Measurements from ENCODE around the gene FASTK.

FASTK gene

GRCh38 chr7:151116603-151117440 is 36.2 kb upstream of the FASTK start:
- DNase-seq: no peak

DNA sequence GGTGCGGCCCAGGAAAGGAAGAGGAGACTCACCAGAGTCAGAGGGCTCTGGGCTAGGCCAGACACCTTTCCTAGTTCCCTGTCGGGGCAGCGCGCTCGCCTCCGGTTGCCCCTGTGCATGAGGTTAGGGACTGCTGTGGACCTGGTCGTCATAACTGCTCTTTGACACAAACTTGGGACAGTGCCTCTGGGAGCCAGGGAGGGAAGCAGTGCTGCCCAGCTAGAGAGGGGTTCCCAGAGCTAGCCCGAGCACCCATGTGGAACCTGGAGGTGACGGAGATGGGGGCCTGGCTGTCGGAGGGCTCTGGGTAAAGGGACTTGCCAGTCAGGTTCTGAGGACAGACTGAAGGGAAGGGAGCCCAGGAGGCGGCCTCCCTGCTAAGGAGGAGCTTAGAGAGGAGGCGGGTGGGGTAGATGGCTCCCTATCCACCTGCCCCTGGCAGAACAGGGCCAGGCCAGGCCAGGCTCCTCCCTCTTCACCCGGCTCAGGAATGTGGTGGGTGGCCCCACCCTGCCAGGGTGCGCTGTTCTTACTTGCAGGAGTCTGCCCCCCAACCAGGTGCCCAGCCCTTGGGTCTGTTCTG is 35.3 kb upstream of the FASTK start:
- DNase-seq: no peak

DNA sequence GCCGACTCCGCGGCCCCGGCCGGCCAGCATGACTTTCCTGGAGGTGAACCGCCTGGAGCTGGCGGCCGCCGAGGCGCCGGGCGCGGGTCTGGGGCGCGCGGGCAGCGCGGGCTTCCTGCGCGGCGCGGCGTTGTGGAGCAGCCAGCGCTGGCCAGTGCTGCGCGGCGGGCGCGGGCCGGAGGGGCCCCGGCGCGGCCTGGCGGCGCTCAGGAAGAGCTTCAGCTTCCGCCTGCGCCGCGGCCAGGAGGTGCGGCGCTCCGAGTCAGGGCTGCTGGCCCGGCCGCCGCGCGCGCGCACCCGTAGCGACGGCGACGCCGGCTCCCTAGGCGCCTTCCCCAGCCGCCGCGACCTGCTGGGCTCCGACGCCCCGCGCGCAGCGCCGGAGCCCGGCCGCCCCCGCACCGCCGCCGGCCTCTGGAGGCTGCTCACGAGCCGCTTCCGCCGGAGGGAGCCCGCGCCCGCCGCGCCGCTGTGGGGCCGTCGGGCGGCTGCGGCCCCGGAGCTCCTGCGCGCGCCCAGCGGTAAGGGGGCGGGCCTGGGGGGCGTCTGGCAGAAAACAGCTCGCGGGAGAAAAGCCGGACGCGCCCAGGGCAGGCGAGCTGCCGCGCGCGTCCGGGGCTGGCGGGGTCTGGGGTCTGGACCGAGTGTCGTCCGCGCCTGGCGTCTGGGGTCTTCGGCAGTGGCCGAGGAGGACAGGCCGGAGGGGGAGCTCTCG is 34.7 kb upstream of the FASTK start:
- peak; percentile 13 for DNase-seq

DNA sequence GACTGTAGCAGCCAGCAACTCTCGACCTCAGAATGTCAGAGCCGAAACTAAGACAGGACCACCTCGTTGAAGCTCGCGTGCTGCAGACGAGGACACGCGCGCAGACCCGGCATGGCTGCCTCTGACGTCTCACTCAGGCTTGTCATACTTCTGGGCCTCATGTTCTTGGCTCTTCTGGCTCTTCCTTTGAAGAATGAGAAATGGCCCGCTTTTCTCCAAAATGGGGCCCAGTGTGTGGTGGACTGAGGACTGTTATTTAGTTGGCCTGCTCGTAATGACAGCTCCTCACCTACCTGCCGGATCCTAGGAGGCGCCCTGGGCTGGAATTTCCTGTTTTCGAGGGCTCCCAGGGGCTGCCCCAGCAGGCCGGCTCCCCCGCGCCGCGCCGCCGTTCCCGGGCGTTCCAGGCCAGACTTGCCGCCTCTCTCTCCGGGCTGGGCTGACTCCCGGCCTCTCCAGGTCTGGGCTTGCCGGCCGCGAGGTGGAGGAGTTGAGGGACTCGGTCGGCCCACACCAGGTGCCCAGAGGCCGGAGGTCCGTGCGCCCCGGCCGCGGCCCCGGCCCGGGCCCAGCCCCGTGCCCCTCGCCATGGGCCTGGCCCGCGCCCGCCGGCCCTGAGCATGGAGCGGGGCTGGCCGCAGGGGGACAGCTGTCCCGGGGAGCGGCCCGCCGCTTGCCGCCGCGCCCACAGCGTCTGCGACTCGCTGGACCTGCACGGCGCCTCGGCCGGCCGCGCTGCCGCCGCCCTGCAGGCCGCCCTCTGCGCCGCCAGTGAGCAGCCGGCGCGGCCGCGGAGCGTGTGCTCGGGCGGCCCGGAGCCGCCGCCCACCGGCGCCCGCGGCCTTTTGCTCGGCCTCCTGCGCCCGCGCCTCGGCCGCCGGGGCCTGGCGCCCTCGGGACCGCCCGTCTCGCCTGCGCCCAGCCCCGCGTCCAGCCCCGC is 33.8 kb upstream of the FASTK start:
- DNase-seq: no peak

DNA sequence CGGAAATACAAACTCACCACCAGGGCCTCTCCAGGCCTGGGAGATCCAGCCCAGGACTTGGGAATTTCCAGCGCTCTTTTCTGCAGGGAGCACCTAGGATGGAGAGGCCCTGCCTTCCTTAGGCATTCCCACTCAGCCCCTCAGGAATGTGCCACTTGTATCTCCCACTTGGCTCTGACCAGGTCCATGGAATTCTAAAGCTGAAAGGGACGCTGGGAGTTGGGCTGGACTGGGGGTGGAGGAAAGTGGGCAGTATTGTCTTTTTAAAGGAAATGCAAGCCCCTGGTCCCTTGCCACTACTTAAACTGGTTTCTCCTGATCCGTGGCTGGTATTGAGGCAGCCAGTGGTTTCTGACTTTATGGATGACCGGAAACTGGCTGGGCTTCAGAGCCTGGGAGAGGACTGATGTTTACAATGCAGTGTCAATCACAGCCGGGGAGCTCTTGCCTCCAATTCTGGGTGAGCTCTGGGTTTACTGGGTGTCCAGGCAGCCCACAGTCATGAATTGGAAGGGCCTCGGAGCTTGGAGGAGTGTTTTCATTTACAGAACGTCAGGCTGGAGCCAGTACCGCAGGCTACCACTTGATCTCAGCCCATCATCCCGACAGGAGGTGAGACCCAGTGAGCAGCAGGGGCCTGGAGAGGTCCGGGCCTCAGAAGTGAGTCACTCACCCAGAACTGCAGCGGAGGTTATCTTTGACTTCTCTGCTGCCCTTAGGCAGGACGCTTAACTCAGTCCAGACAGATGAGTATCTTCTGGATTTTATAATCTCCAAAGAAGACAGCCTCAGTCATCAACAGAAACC is 32.9 kb upstream of the FASTK start:
- no peak for DNase-seq

DNA sequence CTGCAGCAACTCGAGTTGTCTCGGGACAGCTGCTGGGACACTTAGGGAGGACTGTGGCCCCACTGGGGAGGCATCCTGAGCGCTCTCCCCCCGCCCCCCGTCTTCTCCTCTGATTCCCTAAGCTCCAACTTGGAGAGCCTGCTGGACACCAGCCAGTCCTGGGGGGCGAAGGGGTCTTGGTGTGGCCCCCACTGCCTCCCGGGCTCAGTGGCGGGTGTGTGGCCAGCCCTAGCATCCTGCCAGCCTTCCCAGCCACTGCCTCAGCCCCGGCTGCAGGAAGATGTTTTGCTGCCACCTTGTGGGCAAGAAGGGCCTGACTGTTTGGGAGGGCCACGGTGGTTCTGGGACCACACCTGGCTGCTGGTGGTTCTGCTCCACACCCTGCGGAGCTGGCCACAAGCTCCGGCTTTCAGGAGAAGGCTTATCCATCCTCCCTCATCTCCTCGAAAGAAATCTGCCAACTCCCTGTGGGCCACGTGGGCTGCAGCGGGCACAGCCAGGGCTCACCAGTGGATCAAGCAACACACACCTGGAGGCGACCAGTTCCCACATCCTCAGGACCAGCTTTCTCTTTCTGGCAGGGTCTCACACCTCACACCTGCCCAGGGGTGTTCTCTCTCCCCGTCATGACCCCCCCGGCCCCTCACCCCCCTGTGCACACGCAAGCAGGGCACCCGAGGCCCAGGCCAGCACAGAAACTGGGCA is 30.5 kb upstream of the FASTK start:
- peak; percentile 80 for DNase-seq

GRCh38 chr7:151110236-151110940 is 29.8 kb upstream of the FASTK start:
- no peak for DNase-seq

- no peak for DNase-seq
Observed at GRCh38 chr7:151109094-151110048, 28.8 kb upstream of the FASTK start.

DNA sequence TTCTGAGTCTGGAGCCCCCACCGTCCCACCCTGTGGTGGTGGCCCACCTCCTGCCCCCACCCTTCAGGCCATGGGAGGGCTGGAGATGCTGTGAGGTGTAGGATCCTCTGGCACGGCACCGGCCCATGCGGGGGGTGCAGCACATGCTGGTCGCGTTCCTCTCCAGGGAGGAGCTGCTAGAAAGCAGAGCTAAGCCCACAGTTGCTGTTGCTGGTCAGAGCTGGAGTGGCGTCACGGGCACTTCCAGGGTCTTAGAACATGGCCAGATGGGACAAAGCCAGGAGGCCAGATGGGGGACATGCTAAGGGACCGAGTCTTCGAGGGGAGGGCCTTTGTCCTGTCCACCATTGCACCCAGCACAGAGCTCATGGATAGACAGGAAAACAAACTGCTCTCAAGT is 27.3 kb upstream of the FASTK start:
- no peak for DNase-seq

- DNase-seq: no peak
Observed at GRCh38 chr7:151104411-151105235, 24.0 kb upstream of the FASTK start.

DNA sequence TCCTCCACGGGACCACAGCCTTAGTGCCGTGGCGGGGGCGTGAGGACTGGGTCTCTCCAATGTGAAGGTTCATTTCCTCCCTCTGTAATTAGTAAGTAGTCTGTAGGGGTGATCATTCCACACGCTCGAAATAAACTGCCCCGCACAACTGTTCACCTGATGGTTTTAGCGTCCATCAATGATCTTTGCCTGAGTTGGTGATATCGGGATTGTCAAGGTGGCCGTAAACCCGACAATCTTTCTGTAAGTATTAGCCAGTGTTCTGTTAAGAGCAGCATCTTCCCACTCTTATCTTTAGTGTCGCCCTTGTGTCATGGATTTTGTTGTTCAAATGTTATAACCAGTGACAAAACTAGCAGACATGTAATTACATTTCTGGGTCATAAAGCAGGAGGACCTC is 23.4 kb upstream of the FASTK start:
- DNase-seq: no peak

GRCh38 chr7:151102991-151103390 is 22.4 kb upstream of the FASTK start:
- DNase-seq: no peak

DNA sequence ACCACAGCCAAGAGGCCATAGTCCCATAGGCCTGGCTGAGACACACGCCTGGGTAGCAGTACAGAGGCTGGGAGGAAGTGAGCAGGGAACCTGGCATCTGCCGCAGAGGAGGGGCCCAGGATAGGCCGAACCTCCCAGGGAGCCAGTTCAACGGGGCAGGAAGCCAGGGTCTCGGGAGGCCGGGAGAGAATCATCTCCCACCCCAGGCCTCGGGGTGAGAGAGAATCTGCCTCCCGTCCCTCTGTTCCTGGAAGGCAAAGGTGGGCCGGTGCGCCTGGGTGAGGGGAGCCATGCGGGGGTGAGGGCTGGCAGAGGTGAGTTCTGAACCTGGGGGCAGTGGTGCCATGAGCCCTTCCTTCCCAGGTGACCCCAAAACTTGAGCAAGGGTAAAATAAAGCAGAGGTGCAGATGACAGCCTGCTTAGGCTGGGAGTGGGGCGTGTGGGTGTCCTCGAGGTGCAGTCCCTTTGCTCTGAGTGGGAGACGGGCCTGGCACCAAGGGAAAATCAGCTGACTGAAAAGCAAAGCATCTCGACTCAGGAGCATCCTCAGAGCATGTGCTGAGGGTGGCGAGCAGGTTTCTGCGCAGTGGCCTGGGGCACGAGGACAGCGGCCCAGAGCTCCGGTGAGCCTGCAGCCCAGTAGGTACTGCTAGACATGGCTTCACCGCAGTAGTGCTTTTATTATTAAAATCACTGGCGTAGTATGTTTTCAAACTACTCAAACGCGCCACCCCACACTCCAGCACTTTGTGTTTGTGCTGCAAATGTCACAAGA is 21.2 kb upstream of the FASTK start:
- DNase-seq: no peak

DNA sequence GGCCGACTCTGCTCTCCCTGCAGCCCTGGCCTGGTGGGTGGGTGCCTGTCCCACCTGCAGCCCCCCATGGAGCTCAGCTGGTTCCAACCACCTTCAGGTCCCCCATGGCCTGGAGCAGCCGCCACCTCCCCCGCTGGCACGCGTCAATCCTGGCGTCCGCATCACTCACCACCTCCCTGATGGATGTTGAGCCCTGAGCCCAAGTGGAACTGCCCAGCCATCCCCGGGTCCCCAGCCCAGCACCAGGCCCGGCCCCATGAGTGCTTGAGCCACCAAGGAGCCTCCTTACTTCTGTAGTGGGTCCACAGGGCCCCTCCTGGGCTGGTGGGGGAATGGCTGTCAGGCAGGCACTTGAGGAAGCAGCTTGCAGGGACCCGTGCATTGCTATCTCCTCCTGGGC is 20.3 kb upstream of the FASTK start:
- no peak for DNase-seq

DNA sequence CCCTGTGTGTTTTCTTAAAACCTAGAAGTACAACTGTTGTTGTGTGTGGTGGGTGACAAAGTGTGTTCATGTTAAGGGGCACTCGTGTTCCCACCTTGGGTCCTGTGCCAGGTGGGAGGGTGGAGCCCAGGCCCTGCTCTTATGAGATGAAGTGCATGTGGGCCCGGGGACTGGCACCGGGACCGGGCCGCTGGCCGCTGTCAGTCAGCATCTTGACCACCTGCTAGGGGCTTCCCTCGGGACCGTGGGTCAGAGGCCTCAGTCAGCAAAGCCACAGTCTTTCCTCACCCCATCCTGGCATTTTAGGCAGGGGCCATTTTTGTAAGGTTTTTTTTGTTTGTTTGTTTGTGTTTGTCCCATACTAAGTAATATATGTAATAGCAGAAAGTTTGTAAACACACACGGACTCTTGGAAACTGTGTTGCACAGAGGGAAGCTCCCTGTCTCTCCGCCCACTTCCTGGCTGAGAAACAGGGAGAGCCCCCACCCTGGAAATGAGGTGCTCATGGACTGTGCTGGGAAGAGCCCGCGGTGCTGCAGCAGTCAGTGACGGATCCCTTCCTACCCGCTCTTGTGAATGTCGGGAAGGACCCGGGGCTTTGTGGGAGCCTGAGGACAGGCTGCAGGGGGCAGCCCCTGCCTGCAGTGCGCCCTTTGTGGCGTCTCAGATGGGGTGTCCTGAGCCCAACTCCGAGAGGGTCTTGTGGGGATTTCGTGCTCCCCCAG is 19.0 kb upstream of the FASTK start:
- no peak for DNase-seq

DNA sequence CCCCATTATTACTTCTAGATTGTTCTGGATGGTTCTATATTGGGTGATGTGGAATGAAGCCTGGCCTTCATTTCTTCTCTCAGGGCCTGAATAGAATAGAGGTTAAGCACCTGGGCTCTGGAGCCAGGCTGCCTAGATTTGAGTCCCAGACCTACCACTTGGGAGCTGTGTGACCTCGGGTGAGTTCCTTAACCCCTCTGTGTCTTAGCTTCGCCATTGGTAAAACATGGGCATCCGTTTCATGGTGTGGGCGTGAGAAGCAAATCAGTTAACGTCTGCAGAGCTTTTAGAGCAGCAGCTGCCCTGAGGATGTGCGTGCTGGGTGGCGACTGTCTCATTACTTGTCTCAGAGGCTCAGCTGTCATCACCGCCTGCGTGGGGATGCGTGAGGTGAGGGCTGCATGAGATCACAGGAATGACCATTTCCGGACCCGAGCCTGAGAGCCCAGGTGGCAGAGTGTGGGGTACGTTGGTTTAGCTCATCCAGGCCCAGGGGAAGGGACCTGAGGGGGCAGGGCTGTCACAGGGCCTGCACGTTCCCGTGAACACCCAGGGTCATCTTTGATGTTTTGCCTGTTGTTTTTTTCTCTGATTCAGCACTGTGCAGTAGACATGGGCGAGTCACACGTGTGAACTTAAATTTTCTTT is 15.3 kb upstream of the FASTK start:
- no peak for DNase-seq
